HG03064 (cell line): ENCODE results near the gene CXCL17.
"Not testable (repeated sequence)": the region's sequence is repeated elsewhere in the genome, so short reads cannot be mapped to it uniquely, and the experiment has no call there.

Experiments
- ATAC-seq: cut with Tn5 transposase; IDR thresholded peaks from one replicate; pipeline ENCODE4 v1.9.1; 2021; ENCODE audit warnings: low read depth; ENCODE audit not compliant: unreplicated experiment

CXCL17 gene

GRCh38 chr19:42466521-42467182 is 23.9 kb upstream of the CXCL17 start:
- ATAC-seq, result no peak

- no peak for ATAC-seq
Observed at GRCh38 chr19:42465827-42466280, 23.1 kb upstream of the CXCL17 start.

- no peak for ATAC-seq
Observed at GRCh38 chr19:42461700-42462324, 19.1 kb upstream of the CXCL17 start.

- ATAC-seq, result not testable (repeated sequence)
Observed at GRCh38 chr19:42461231-42461630, 18.5 kb upstream of the CXCL17 start.

- no peak for ATAC-seq
Observed at GRCh38 chr19:42459926-42460325, 17.2 kb upstream of the CXCL17 start.

GRCh38 chr19:42455621-42456081 is 12.9 kb upstream of the CXCL17 start:
- ATAC-seq, result no peak

GRCh38 chr19:42455086-42455485 is 12.3 kb upstream of the CXCL17 start:
- no peak for ATAC-seq

GRCh38 chr19:42452590-42452989 is 9.8 kb upstream of the CXCL17 start:
- ATAC-seq, result no peak

GRCh38 chr19:42450314-42450934 is 7.7 kb upstream of the CXCL17 start:
- ATAC-seq, result no peak

- not testable (repeated sequence) for ATAC-seq
Observed at GRCh38 chr19:42448306-42448705, 5.6 kb upstream of the CXCL17 start.

- ATAC-seq, result no peak
Observed at GRCh38 chr19:42445948-42446347, 3.2 kb upstream of the CXCL17 start.

GRCh38 chr19:42443944-42444398 is 1.2 kb upstream of the CXCL17 start:
- ATAC-seq, result no peak

GRCh38 chr19:42441049-42441445 is 1.7 kb downstream of the CXCL17 start:
- no peak for ATAC-seq

- ATAC-seq, result no peak
Observed at GRCh38 chr19:42440357-42441048, 2.2 kb downstream of the CXCL17 start.

- ATAC-seq, result no peak
Observed at GRCh38 chr19:42436006-42436405, 6.7 kb downstream of the CXCL17 start.

- ATAC-seq, result no peak
Observed at GRCh38 chr19:42435316-42435715, 7.4 kb downstream of the CXCL17 start.

- no peak for ATAC-seq
Observed at GRCh38 chr19:42433503-42434260, 9.1 kb downstream of the CXCL17 start.

- no peak for ATAC-seq
Observed at GRCh38 chr19:42431486-42431885, 11.3 kb downstream of the CXCL17 start.

GRCh38 chr19:42428676-42429075 is 14.1 kb downstream of the CXCL17 start:
- ATAC-seq, result no peak

GRCh38 chr19:42427313-42427712 is 15.4 kb downstream of the CXCL17 start, which contains the start of gene LIPE:
TSS of gene LIPE (minus strand) at chr19:42427388. CDS start at chr19:42427149, 239 bp downstream.
- no peak for ATAC-seq
